Ishikawa (cell line): ENCODE data around the gene C2CD3.
A peak's percentile ranks its signal among the peaks of the same experiment; 100 is the strongest.

Experiments used
- CEBPB ChIP-seq: IDR thresholded peaks from 2 replicates; pipeline ENCODE4 v1.6.1; 2012
- CREB1 ChIP-seq: IDR thresholded peaks from 2 replicates; pipeline ENCODE4 v1.6.1; 2012; ENCODE audit warnings: low read depth
- EGR1 ChIP-seq: IDR thresholded peaks from 2 replicates; pipeline ENCODE4 v1.6.1; 2012
- EP300 ChIP-seq: IDR thresholded peaks from 2 replicates; pipeline ENCODE4 v1.6.1; 2012; ENCODE audit warnings: borderline replicate concordance
- FOXM1 ChIP-seq: IDR thresholded peaks from 2 replicates; pipeline ENCODE4 v1.6.1; 2012; ENCODE audit warnings: low read depth, borderline replicate concordance
- MAX ChIP-seq: IDR thresholded peaks from 2 replicates; pipeline ENCODE4 v1.6.1; 2012
- NFIC ChIP-seq: IDR thresholded peaks from 2 replicates; pipeline ENCODE4 v1.6.1; 2012
- RAD21 ChIP-seq: IDR thresholded peaks from 2 replicates; pipeline ENCODE4 v1.6.1; 2012; ENCODE audit warnings: low read depth
- REST ChIP-seq: IDR thresholded peaks from 2 replicates; pipeline ENCODE4 v1.6.1; 2012; ENCODE audit warnings: low read depth, mild to moderate bottlenecking
- TAF1 ChIP-seq: IDR thresholded peaks from 2 replicates; pipeline ENCODE4 v1.6.1; 2012; ENCODE audit warnings: low read depth, mild to moderate bottlenecking
- TCF12 ChIP-seq: IDR thresholded peaks from 2 replicates; pipeline ENCODE4 v1.6.1; 2012; ENCODE audit warnings: low read depth
- TEAD4 ChIP-seq: IDR thresholded peaks from 2 replicates; pipeline ENCODE4 v1.6.1; 2012
- USF1 ChIP-seq: IDR thresholded peaks from 2 replicates; pipeline ENCODE4 v1.6.1; 2012
- YY1 ChIP-seq: IDR thresholded peaks from 2 replicates; pipeline ENCODE4 v1.6.1; 2012; ENCODE audit warnings: low read depth
- ZBTB7A ChIP-seq: IDR thresholded peaks from 2 replicates; pipeline ENCODE4 v1.6.1; 2012; ENCODE audit warnings: low read depth

The C2CD3 gene

GRCh38 chr11:74072286-74072685, 98.5 kb downstream of the C2CD3 start:
- TF ChIP-seq CREB1 = no peak
- no peak for TF ChIP-seq YY1
- TF ChIP-seq ZBTB7A = no peak
- TF ChIP-seq RAD21 = no peak
- TF ChIP-seq EGR1 = no peak
- no peak for TF ChIP-seq USF1
- TF ChIP-seq REST = no peak
- no peak for TF ChIP-seq MAX
- no peak for TF ChIP-seq TAF1
- no peak for TF ChIP-seq EP300
- TF ChIP-seq TCF12 = no peak
- TF ChIP-seq TEAD4 = no peak
- no peak for TF ChIP-seq NFIC
- no peak for TF ChIP-seq CEBPB
- no peak for TF ChIP-seq FOXM1

- TF ChIP-seq CEBPB (no peak), TCF12 (no peak), NFIC (peak; percentile 58; the same call in 1 of the 2 replicates)
These were observed 99.9 kb downstream of the C2CD3 start for GRCh38 chr11:74070723-74071492.

- TF ChIP-seq MAX (no peak; the same call in 1 of the 2 replicates), EP300 (peak; percentile 22; the same call in 1 of the 2 replicates), REST (no peak), TCF12 (peak; percentile 51; the same call in 1 of the 2 replicates), TEAD4 (peak; percentile 31; the same call in 1 of the 2 replicates), NFIC (peak; percentile 67), CEBPB (no peak), FOXM1 (0 out of 2 replicates have a peak, but pooled peaks have one; percentile 39), ZBTB7A (no peak), RAD21 (no peak), YY1 (no peak), EGR1 (no peak), CREB1 (no peak), USF1 (no peak), TAF1 (no peak)
These were observed 101.4 kb downstream of the C2CD3 start for GRCh38 chr11:74069146-74070046.

GRCh38 chr11:74057249-74058151, 113.3 kb downstream of the C2CD3 start:
- TF ChIP-seq REST = no peak
- TF ChIP-seq NFIC = no peak
- TF ChIP-seq TAF1 = no peak
- TF ChIP-seq MAX = no peak
- TF ChIP-seq TEAD4 = no peak
- TF ChIP-seq CREB1 = no peak
